ENCODE results near the gene CDX2.
A peak's percentile ranks its signal among the peaks of the same experiment; 100 is the strongest.
"Not testable (repeated sequence)": the region's sequence is repeated elsewhere in the genome, so short reads cannot be mapped to it uniquely, and the experiment has no call there.

Gene CDX2

DNA sequence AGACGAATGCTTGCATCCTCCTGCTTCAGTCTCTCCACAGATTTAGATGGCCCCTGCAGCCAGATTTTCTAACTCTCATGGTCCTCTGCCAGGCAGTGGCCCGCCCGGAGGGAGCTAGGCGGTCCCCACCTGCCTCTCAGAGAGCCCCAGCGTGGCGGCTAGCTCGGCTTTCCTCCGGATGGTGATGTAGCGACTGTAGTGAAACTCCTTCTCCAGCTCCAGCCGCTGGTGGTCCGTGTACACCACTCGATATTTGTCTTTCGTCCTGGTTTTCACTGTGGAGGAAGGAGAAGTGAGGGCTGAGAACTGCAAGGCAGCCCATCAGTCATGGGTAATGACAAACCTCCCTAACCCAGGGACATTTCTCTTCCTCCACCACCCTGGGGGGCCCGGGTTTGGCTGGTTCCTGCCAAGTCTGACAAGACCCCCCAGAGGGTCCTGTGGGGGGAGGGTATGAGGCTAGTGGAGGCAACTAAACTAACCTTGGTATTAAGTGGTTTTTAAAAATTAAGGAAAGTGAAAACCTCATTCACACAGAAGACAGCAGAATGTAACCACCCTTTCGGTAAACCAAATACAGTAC, 4.3 kb downstream of the CDX2 start:
- no peak for DNase-seq

GRCh38 chr13:27964206-27964605, 4.9 kb downstream of the CDX2 start:
- DNase-seq, result not testable (repeated sequence)

DNA sequence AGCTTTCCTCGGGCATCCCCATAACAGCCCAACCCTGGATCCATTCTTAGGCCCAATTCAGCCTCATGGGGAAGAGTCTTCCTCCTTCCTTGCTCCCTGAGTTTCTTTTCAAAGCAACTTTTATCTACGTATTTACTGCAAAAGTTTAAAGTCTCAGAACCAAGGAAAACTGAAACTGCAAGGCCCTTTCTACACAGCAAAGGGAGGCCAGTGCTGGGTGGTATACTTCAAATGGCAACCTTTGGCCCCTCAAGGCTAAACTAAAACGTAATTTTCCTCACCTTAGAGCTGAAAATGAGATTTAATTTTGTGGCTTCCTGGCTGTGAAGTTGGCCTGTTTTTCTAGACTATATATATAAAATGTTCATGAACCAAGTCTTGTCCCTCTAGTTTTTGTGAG, 5.6 kb downstream of the CDX2 start:
- no peak for DNase-seq

- no peak for DNase-seq
Observed at GRCh38 chr13:27962982-27963381, 6.1 kb downstream of the CDX2 start.

DNA sequence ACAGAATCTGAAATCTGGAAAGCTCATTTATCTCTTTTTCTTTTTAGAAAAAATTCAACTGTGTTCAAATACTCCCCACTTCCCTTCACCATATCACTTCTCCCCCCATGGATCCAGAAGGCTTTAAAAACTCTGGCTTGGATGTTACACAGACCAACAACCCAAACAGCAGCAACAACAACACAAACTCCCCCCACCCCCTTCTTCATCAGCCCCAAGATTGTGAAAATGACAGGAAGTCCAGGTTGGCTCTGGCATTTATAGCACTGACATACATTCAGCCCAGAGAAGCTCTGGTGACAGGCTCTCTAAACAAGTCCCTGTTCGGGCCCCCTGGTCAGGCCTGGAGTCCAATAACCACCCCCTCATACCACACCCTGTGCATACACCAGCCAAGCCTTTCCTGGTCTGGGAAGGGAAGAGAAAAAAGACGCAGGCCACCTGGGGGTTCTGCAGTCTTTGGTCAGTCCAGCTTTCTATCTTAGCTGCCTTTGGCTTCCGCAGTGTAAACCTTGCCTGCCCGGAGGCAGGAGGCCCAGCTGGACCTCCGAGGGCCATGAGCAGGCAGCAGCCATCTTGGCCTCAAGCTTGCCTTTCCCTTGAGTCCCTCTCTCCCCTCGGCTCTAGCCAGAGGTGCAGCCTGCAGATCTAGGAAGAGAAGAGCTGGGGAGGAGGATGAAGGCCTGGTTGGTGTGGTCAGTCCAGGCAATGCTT, 6.8 kb downstream of the CDX2 start:
- DNase-seq, result no peak

DNA sequence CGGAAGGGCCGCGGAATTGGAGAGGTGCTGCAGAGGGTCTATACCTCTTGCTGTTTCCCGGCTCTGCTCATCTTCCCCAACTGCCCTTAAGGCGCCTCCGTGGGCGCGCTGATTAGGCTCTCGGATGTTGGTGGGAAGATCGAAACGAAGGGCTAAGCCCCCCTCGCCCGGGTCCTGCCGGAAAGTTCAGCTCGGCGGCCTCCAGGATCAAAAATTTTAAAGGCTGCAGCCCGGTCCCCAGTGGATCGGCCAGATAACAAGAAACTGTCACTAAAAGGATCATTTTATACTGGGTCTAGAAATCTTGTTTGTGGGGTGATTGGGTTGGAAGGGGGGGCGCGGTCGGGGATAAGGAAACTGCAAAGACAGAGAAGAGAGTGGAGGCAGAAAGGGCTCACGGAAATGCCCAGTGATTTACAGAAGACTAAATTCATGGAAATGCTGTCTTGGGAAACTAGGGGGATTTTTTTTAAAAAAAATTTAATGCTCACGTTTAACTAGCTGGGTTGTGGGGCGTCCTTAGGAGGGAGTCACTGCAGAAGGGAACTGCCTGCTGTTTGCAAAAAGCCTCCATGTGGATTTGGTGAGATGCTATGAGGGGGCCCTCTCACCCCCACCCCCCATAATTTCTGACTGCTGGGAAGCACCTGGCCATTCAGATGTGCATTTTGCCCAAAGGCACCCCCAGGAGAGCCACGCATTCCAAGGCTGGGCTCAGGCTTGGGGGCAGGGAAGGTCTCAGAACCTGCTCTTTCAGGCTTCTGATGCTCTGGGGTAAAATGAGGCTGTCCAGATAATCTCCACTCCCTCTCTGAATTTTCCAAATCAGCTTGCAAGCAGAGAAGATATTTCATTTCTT, 7.7 kb downstream of the CDX2 start:
- DNase-seq, result no peak

- DNase-seq, result peak; percentile 71
Observed at GRCh38 chr13:27960362-27961226, 8.5 kb downstream of the CDX2 start.

DNA sequence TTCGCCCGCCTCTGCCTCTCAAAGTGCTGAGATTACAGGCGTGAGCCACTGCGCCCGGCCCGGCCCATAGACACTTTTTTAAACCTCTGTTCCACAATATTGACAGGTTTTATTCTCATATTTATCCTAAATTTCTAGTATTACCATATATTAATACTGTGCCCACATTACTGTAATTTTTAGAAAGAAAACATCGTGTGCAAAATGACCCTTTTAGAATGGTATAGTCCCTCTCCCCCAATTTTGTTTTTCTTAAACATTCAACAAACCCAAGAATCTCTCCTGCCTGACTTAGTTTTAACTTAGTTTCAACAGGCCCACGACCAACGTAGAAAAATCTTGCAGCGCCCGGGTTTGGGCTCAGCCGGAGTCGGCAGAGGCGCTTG, 9.1 kb downstream of the CDX2 start:
- DNase-seq, result no peak

DNA sequence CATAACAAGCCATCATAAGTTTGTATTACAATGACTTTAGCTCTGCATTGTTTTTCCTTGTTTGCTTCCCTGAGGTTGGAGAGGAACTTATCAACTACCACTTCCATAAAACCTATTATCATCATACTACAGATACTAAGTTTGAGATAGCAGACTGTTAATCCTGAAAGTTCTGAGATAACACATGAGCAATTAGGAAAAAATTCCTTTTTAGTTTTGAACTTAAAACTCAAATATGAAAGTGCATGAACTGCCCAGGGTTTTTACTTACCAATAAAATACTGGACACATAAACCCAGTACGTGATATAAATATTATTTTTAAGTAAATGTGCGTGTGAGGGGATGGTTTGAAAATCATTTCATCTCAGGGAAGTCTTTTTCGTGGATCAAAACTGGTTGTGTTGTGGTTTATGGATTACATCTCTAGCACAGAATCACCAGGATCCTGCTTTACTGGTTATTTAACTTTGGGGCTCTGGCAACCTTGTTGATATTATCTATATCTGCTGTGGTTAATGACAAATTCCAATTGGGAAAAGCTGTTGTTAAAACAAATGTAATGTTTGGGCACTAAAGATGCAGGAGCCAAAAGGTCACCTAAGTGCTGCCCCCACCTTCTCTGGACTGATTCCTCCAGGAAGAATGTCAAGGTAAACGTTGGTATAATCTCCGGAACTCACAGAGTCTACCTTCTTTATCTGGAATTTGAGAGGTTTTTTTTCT, 12.4 kb downstream of the CDX2 start:
- DNase-seq, result no peak

DNA sequence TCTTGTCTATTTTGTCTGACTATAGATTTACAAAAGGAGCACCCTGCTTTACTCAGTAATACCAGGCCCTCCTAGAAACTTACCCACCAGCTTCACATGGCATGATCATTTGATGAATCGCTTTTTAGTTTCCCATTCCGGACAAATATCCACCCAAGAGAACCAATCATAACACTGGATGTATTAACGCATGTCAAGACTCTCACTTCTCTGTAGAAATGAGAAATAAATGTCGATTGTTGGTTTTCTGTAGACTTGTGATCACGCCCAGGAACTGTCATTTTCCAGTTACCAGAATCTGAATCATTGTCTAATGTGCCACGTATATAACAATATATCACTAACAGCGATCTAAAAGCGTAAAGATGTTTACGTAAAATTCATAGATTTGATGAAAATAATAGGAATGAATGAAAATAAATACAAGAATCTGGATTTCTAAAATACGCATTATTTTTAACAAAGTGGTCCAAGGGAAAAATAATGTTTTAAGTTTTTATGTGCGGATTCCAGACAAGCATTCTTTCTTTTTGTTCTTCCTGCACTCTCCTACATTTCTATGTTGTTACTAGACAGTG, 14.0 kb downstream of the CDX2 start:
- DNase-seq, result no peak

GRCh38 chr13:27954406-27954851, 14.7 kb downstream of the CDX2 start:
- DNase-seq, result no peak

DNA sequence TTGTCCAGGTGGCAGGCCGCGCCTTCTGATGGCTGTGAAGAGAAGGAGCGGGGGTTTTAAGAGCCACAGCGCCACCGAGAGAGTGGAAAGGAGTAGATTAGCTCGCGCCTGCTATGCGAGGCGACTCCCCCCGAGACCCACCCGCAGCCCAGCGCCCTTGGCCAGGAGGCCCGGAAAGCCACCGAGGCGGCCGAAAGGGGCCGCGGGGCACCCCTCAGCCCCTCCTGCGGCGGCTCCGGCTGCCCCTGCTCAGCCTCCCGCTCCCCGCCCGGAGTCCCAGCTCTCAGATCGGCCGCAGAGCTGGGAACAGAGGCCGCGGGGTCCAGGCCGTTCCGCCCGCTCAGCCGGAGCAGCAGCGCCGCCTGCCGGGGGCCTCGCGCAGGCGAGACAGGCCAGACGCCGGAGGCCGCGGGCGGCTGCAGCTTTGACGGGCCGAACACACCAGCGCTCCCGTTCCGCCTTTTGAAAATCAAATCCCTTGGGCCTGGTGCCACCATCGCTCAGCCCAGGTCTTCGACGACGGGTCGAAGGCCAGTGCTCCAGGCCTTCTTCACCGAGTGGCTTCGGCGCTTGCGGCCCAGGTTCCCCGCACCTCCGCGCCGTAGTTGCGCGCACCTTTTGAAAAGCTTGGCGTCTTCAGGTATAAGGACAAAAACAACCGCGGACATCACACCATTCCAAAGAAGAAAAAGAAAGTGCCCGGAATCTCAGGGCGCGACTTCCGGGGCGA, 15.3 kb downstream of the CDX2 start:
- DNase-seq, result peak; percentile 74

GRCh38 chr13:27952876-27953675, 16.0 kb downstream of the CDX2 start:
- DNase-seq, result peak; percentile 69

DNA sequence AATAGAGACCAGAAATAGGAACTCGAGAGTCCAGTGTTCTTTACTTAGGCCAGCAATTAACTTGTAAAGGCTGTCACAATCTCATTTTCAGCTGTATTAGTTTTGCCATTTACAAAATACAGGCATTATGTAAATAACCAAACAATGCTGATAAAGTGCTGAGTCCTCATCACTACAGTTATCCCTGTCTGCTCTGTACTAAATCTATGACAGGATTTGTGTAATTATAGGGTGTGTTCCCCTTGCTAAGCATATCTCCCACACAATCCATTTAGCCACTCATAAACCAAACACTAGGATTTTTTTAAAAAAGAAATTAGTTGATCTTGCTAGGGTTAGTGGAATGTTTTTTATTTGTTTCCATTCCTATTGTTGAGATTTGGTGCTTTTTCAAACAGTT, 26.1 kb downstream of the CDX2 start:
- DNase-seq, result no peak

GRCh38 chr13:27933580-27934328, 35.4 kb downstream of the CDX2 start:
- DNase-seq, result no peak

GRCh38 chr13:27933118-27933517, 36.0 kb downstream of the CDX2 start:
- DNase-seq, result peak; percentile 11

- DNase-seq, result no peak
Observed at GRCh38 chr13:27929868-27930267, 39.2 kb downstream of the CDX2 start.

DNA sequence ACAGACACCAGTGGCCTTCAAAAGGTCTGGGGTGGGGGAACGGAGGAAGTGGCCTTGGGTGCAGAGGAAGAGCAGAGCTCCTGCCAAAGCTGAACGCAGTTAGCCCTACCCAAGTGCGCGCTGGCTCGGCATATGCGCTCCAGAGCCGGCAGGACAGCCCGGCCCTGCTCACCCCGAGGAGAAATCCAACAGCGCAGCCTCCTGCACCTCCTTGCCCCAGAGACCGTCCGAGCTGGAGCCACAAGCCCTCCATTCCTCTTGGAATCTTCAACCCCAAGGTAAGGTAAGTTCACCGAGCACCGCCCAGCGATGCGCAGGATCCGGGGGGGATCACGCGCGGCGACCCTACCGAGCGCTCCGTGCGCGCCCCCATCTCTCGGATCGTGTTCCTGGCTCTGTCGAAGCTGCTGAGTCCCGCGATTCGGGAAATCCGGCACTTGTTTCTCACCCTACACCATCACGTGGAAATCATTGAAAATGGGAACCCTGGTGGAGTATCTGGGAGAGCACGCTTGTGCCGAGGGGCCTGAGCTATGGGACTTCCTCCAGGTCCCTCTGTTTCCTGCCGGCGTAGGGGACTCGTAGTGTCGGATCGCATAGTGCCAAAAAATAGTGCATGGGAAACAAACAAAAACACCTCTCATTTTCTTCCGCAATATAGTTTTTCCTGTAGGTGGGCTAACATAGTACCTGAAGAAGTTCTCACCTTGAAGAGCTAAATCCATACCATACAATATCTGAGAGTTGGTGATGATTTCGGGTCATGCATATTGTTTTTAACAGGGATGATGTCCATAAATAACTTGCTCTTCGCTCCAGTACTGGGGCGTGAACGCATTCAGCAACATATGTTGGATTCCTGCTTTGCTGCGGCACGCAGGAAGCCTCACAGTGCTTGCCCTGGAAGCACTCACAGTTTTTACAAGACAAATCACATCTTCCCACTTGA, 40.0 kb downstream of the CDX2 start:
- DNase-seq, result no peak

All from MV-4-11 (cell line).